Urothelium cell line (cell line): ENCODE results near the gene ZBTB44.
"Not testable (repeated sequence)": the region's sequence is repeated elsewhere in the genome, so short reads cannot be mapped to it uniquely, and the experiment has no call there.

Source experiments
- DNase-seq: peaks from one replicate; pipeline ENCODE4 v3.0.0; 2011; ENCODE audit warnings: low spot score, mixed read lengths
- FAIRE-seq: peaks from 2 replicates; lab custom pipeline; 2011; peaks lifted over from hg19 to GRCh38; lab: Jason Lieb, UNC

ZBTB44 gene

GRCh38 chr11:130251763-130252162, 63.0 kb downstream of the ZBTB44 start:
- not testable (repeated sequence) for FAIRE-seq, DNase-seq

- DNase-seq, FAIRE-seq: not testable (repeated sequence)
Measured at GRCh38 chr11:130249929-130250328, 64.8 kb downstream of the ZBTB44 start.

GRCh38 chr11:130249371-130249770, 65.3 kb downstream of the ZBTB44 start:
- DNase-seq (no peak), FAIRE-seq (no peak)

GRCh38 chr11:130247319-130247718, 67.4 kb downstream of the ZBTB44 start:
- DNase-seq = no peak
- no peak for FAIRE-seq

- DNase-seq (no peak), FAIRE-seq (no peak)
Measured at GRCh38 chr11:130246738-130247137, 68.0 kb downstream of the ZBTB44 start.

GRCh38 chr11:130246270-130246669, 68.4 kb downstream of the ZBTB44 start:
- DNase-seq (no peak), FAIRE-seq (no peak)

- DNase-seq, FAIRE-seq: not testable (repeated sequence)
Measured at GRCh38 chr11:130245375-130245774, 69.3 kb downstream of the ZBTB44 start.

GRCh38 chr11:130244848-130245247, 69.9 kb downstream of the ZBTB44 start:
- FAIRE-seq (no peak), DNase-seq (no peak)

- DNase-seq = no peak
- no peak for FAIRE-seq
Measured at GRCh38 chr11:130243816-130244215, 70.9 kb downstream of the ZBTB44 start.

GRCh38 chr11:130241713-130242112, 73.0 kb downstream of the ZBTB44 start:
- FAIRE-seq (no peak), DNase-seq (no peak)

- FAIRE-seq = no peak
- DNase-seq = no peak
Measured at GRCh38 chr11:130237282-130238006, 77.3 kb downstream of the ZBTB44 start.

GRCh38 chr11:130234315-130234714, 80.4 kb downstream of the ZBTB44 start:
- FAIRE-seq (no peak), DNase-seq (no peak)

GRCh38 chr11:130233888-130234287, 80.8 kb downstream of the ZBTB44 start:
- not testable (repeated sequence) for DNase-seq, FAIRE-seq

- FAIRE-seq, DNase-seq: not testable (repeated sequence)
Measured at GRCh38 chr11:130233486-130233885, 81.2 kb downstream of the ZBTB44 start.

GRCh38 chr11:130227373-130227772, 87.3 kb downstream of the ZBTB44 start:
- FAIRE-seq = no peak
- DNase-seq = no peak

- FAIRE-seq (no peak), DNase-seq (no peak)
Measured at GRCh38 chr11:130223291-130223971, 91.3 kb downstream of the ZBTB44 start.

- DNase-seq (no peak), FAIRE-seq (no peak)
Measured at GRCh38 chr11:130220311-130221035, 94.2 kb downstream of the ZBTB44 start.

GRCh38 chr11:130219148-130219547, 95.6 kb downstream of the ZBTB44 start:
- FAIRE-seq = no peak
- no peak for DNase-seq

GRCh38 chr11:130218501-130219070, 96.1 kb downstream of the ZBTB44 start:
- FAIRE-seq = no peak
- no peak for DNase-seq

- DNase-seq (no peak), FAIRE-seq (no peak)
Measured at GRCh38 chr11:130217133-130218031, 97.3 kb downstream of the ZBTB44 start.
